ENCODE data around the gene PPM1E.
"Not testable (repeated sequence)": the region's sequence is repeated elsewhere in the genome, so short reads cannot be mapped to it uniquely, and the experiment has no call there.

The PPM1E gene

DNA sequence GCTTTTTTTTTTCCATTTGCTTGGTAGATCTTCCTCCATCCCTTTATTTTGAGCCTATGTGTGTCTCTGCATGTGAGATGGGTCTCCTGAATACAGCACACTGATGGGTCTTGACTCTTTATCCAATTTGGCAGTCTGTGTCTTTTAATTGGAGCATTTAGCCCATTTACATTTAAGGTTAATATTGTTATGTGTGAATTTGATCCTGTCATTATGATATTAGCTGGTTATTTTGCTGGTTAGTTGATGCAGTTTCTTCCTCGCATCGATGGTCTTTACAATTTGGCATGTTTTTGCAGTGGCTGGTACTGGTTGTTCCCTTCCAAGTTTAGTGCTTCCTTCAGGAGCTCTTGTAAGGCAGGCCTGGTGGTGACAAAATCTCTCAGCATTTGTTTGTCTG lies 94.5 kb downstream of the PPM1E start:
- not testable (repeated sequence) for DNase-seq

DNA sequence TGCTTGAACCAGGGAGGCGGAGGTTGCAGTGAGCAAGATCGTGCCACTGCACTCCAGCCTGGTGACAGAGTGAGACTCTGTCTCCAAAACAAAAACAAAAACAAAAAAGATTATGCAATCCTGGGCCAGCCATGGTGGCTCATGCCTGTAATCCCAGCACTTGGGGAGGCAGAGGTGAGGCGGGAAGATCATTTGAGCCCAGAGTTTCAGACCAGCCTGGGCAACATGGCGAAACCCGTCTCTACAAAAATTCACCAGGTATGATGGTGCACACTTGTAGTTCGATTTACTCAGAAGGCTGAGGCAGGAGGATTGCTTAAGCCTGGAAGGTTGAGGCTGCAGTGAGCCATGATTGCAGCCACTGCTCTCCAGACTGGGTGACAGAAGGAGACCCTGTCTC lies 109.6 kb downstream of the PPM1E start:
- DNase-seq: no peak

DNA sequence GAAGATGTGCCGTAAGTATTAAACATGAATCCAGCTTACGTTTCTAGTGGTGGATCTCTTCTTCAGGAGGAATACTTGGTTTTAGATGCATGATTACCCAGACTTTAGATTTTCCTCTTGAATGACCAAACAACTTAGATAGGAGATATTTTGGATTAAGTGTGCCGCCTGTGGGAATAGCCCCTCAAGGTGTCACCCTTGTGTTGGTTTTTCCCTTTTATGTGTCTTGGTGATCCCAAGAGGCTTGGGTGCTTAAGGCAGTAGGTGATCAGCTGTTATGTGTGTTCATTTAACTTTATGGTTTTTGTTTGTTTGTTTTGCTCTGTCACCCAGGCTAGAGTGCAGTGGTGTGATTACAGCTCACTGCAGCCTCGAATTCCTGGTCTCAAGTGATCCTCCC lies 115.1 kb downstream of the PPM1E start:
- no peak for DNase-seq

GRCh38 chr17:58873926-58874325 lies 118.3 kb downstream of the PPM1E start:
- DNase-seq: no peak

DNA sequence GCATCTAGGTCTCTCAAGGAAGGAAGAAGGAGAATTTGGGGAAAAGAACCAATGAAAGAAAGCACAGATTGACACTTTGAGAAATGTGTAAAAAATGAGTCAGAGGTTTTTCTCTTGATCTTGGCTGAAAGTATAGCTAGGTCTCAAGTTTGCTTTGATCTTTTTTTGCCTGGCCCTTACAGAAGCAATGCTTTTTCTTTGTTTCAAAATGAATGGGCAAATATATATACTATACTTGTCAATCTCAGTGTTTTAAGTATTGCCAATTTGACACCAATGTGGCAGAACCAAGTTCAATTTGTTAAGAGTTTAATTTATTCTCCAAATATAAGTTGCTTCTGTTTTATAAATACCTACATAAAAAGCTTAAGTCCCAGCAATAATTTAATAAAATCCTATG lies 119.6 kb downstream of the PPM1E start:
- no peak for DNase-seq

GRCh38 chr17:58884161-58884560 lies 128.5 kb downstream of the PPM1E start:
- no peak for DNase-seq

DNA sequence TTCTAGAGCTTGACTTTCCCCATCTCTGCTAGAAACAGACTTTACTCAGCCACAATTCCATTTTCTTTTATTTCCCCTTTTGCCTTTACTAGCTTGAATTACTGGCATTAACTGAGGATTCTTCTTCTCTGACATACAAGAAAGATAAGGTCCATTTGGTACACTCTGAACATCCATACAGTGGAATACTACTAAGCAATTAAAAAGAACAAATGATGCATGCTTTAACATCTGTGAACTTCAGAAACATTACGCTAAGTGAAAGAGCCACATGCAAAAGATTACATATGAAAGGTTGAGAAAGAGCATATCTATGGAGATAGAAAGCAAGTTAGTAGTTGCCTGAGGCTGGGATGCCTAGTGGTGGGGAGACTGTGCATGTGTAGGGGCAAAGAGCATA lies 130.9 kb downstream of the PPM1E start:
- DNase-seq: no peak

DNA sequence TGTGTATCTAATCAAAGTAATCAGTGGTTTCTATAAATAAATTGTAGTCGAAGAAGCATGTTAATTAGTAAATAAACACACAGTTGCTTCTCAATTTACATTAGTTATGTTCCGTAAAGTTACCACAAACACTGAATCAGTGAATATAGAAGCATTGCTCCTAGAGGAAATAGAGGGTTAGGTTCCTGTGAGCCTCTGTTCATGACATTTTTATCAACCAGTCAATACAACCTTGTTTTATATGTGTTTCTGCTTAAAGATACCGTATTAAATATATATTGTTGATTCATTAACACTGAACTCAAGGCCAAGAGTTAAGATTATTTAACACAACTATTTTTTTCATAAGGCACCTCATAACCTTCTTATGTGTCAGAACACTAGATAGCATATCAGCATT lies 134.3 kb downstream of the PPM1E start:
- DNase-seq: no peak

DNA sequence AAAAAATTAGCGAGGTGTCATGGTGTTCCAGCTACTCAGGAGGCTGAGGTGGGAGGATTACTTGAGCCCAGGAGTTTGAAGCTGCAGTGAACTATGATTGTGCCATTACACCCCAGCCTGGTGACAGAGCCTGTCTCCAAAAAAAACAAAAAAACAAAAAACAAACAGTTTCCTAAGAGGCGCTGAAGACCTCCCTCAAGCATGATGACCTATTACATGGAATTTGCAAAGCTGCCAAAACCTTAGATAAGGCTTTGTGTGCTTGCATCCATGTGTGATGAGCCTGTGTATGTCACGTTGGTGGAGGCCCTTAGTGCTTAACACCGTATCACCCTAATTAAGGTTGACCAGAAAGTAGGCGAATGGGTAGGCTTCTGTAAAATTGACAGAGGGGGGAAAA lies 143.5 kb downstream of the PPM1E start:
- DNase-seq: no peak

DNA sequence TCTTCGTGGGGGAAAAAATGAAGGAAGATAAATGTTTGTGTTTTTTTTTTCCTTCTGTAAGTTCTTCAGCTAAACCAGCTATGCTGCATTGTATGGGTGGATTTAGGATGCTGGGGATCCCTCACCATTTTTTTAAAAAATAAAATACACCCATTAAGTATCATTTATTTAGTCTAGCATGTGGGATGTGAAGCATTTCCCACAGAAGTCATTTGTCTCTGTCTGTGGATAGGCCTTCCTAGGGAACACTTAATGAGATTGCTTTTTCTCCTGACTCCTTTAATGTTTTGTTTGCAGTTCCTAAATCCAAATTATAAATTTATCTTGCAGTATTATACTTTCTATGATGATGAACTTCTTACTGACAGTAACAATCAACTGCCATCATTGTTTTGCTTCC lies 146.7 kb downstream of the PPM1E start:
- DNase-seq: no peak

GRCh38 chr17:58911741-58912343 lies 156.2 kb downstream of the PPM1E start:
- no peak for DNase-seq

GRCh38 chr17:58913552-58913951 lies 157.9 kb downstream of the PPM1E start:
- DNase-seq: no peak

- DNase-seq: no peak
These were observed 158.5 kb downstream of the PPM1E start for GRCh38 chr17:58913971-58914769.

DNA sequence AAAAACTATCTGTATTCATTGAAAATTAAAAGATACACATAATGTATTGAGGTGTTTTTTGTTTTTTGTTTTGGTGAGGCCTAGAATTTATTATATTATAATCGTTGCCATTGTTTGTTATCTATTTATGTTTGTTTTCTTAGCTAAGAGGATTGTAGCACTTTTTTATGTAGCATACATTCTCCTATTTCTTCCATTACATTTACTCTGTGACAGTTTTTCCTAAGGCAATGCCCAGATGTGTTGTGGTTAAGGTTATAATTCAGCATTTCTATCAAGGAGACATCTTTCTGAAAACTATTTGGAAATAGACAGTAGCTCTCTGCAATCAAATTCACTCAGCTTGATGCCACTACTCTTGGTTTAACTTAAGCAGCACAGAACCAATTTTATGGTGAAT lies 161.6 kb downstream of the PPM1E start:
- DNase-seq: no peak

- DNase-seq: no peak
These were observed 162.4 kb downstream of the PPM1E start for GRCh38 chr17:58918072-58918471.

DNA sequence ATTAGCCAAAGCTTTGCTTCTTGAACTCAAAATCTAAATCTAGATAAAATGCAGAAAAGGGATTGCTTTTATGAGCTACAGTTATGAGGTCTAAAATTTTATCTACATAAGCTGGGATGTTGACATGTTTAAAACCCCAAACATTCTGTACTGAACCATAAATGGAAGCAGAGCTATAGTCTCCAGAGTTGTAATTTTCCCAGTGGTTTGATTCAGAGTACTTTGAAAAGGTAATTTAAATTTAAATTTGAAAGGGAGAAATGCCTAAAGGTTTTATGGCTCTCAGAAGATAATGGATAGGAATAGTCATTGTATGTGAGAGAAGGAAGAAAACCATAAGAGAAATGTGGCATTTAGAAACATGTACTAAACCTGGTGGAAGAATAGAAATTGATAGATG lies 163.2 kb downstream of the PPM1E start:
- DNase-seq: no peak

DNA sequence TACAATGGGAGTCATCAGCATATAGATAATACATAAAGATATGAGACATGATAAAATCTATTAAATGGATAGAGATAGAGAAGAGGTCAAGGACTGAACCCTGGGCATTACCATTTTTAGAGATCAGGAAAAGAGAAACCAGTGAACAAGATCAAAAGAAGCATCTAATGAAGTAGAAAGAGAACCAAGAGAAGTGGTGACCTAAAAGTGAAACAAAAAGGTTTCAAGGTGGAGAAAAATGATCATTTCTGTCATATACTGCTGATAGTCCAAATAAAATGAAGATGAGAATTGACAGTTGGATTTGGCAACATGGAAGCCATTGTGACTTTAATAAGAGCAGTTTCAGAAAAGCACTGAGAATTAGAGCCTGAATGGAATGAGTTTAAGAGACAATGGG lies 165.1 kb downstream of the PPM1E start:
- DNase-seq: no peak

GRCh38 chr17:58932956-58933355 lies 177.3 kb downstream of the PPM1E start:
- no peak for DNase-seq

GRCh38 chr17:58936295-58936694 lies 180.6 kb downstream of the PPM1E start:
- no peak for DNase-seq

DNA sequence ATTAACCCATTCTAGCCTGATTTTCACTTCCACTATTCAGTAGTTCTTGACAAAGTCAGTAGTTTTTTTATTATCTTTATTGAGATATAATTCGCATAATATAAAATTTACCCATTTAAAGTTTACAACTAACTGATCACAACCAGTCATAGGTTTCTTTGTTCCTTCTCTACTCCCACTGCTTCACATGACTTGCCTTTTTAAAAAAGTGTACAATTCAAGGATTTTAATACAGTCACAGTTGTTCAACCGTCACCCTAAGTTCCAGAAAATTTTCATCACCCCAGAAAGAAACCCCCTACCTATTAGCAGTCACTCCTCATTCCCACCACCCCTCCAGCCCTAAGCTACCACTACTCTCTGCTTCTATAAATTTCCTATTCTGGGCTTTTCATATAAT lies 188.5 kb downstream of the PPM1E start:
- no peak for DNase-seq

DNA sequence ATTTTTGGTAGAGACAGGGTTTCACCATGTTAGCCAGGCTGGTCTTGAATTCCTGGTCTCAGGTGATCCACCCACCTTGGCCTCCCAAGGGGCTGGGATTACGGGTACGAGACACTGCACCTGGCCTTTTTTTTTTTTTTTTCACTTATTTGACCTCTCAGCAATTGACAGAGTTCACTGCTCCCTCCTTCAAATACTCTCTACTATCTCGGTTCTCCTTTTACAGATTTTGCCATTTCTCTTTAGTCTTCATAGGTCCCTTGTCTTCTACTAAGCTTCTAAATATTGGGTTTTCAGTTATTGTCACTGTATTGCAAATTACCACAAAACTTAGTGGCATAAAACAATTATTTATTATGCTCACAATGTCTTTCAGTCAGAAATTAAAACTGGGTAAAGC lies 191.8 kb downstream of the PPM1E start:
- DNase-seq: no peak

DNA sequence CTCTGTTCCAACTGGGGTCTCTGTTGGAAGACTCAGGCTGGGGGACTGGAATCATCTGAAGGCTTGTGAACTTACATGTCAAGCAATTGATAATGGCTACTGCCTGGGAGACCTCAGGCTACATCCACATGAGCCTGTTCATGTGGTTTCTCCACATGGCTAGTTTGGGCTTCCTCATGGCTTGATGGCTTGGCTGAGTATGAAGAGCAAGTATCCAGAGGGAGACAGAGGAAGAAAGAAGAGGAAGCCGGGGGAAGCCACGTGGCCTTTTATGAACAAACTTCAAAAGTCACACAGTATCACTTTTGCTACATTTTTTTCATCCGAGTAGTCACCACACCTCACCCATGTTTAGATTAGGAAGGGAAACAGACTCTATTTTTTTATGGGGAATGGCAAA lies 192.2 kb downstream of the PPM1E start:
- no peak for DNase-seq

- not testable (repeated sequence) for DNase-seq
These were observed 198.7 kb downstream of the PPM1E start for GRCh38 chr17:58954358-58954757.

GRCh38 chr17:58956997-58957724 lies 201.5 kb downstream of the PPM1E start:
- DNase-seq: no peak
